GM19455 (cell line): ENCODE results near the gene RNF167.
A peak's percentile ranks its signal among the peaks of the same experiment; 100 is the strongest.

Experiments
- ATAC-seq: cut with Tn5 transposase; IDR thresholded peaks from one replicate; pipeline ENCODE4 v1.9.1; 2021; ENCODE audit not compliant: unreplicated experiment

RNF167 gene

GRCh38 chr17:4939796-4940554 is at the start of gene RNF167, which contains the start of gene SLC25A11:
RNF167 (plus strand) TSS chr17:4940268; CDS start chr17:4940910, 642 bp downstream.
SLC25A11 (minus strand) TSS chr17:4940046; CDS start chr17:4939910, 136 bp downstream.
- ATAC-seq: peak; percentile 65

GRCh38 chr17:4891411-4892410 is 48.4 kb upstream of the RNF167 start:
- ATAC-seq: no peak

- no peak for ATAC-seq
Measured at GRCh38 chr17:4892499-4893221, 47.4 kb upstream of the RNF167 start.

GRCh38 chr17:4893272-4893671 is 46.8 kb upstream of the RNF167 start:
- no peak for ATAC-seq

- no peak for ATAC-seq
Measured at GRCh38 chr17:4893721-4894560, 46.1 kb upstream of the RNF167 start.

GRCh38 chr17:4895121-4895520 is 44.9 kb upstream of the RNF167 start:
- no peak for ATAC-seq

GRCh38 chr17:4895657-4896331 is 44.3 kb upstream of the RNF167 start:
- ATAC-seq: no peak

GRCh38 chr17:4896332-4897197 is 43.5 kb upstream of the RNF167 start:
- no peak for ATAC-seq

GRCh38 chr17:4897198-4897687 is 42.8 kb upstream of the RNF167 start:
- ATAC-seq: no peak

- ATAC-seq: no peak
Measured at GRCh38 chr17:4897785-4898184, 42.3 kb upstream of the RNF167 start.

GRCh38 chr17:4898351-4898750 is 41.7 kb upstream of the RNF167 start:
- no peak for ATAC-seq

- peak; percentile 11 for ATAC-seq
Measured at GRCh38 chr17:4898927-4899326, 41.1 kb upstream of the RNF167 start.

GRCh38 chr17:4899341-4900230 is 40.5 kb upstream of the RNF167 start, which contains the start of gene C17orf107:
C17orf107 (plus strand) TSS chr17:4899536; CDS start chr17:4899763, 227 bp downstream.
- peak; percentile 51 for ATAC-seq

GRCh38 chr17:4900231-4901107 is 39.6 kb upstream of the RNF167 start:
- no peak for ATAC-seq

- ATAC-seq: no peak
Measured at GRCh38 chr17:4901108-4901647, 38.9 kb upstream of the RNF167 start.
